Measurements from ENCODE around the gene LHPP.

DNA sequence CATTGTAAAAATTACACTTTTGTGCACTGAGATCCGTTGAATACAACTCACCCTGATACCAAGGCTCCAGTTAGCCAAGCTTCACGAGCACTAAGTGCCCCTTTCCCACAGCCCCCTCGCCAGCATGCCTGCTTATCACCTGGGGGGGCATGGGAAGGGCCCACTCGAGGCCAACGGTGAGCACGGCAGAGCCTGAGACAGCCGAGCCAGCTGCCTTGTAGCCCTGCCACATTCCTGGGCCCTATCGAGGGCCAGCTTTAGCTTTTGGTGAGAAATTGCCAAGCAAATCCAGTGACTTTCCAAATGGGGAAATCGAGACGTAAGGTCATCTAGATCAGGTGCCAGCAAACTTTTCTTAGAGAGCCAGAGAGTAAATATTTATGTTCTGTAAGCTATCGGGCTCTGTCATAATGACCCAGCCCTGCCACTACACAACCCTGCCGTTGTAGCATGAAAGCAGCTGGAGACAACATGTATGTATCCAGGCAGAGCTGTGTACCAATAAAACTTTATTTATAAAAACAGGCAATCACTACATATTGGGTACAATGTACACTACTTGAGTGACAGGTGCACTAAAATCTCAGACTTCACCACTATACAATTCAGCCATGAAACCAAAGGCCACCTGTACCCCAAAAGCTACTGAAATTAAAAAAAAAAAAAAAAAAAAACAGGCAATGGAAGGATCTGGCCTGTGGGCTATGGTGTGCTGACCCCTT, 198.9 kb downstream of the LHPP start:
- TF ChIP-seq, protein P1, sequence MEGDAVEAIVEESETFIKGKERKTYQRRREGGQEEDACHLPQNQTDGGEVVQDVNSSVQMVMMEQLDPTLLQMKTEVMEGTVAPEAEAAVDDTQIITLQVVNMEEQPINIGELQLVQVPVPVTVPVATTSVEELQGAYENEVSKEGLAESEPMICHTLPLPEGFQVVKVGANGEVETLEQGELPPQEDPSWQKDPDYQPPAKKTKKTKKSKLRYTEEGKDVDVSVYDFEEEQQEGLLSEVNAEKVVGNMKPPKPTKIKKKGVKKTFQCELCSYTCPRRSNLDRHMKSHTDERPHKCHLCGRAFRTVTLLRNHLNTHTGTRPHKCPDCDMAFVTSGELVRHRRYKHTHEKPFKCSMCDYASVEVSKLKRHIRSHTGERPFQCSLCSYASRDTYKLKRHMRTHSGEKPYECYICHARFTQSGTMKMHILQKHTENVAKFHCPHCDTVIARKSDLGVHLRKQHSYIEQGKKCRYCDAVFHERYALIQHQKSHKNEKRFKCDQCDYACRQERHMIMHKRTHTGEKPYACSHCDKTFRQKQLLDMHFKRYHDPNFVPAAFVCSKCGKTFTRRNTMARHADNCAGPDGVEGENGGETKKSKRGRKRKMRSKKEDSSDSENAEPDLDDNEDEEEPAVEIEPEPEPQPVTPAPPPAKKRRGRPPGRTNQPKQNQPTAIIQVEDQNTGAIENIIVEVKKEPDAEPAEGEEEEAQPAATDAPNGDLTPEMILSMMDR (IDR thresholded peaks at IDR 0.05) = no peak
- TF ChIP-seq POLR2A (IDR thresholded peaks at IDR 0.05) = no peak
